ENCODE results near the gene NFATC2. TPM values are rescaled to one million over a fixed set of nuclear protein-coding genes. Genes with fewer than 3 reads are reported as not detected.
"Not testable (repeated sequence)": the region's sequence is repeated elsewhere in the genome, so short reads cannot be mapped to it uniquely, and the experiment has no call there.

The NFATC2 gene
- total RNA-seq, 1 donor = 0.36 TPM

DNA sequence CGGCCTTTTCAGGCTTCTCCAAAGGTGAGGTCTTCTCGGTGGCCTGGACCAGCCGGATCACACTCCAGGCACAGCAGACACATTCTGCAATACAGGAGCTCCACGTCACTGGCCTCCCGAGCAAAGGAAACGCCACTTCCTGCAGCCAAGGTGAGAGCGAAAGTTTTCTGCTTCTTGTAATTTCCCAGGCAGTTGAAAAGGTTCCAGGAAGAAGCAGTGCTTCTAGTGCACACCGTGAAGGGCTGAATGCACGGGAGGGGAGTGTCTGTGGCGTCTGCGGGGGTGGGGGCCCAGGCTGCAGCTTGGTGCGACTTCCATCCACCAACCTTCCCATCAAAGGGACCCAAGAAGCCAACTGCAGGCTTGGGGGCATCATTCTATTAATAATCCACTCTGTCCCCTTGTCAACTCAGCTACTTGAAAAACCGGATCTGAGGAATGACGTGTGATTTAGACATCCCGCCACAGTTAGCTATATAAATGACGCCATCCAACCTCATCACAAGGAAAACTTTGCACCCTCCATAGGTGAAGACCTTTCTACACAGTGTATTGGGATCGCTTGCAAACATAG lies 61.1 kb downstream of the NFATC2 start:
- TF ChIP-seq, protein P1, sequence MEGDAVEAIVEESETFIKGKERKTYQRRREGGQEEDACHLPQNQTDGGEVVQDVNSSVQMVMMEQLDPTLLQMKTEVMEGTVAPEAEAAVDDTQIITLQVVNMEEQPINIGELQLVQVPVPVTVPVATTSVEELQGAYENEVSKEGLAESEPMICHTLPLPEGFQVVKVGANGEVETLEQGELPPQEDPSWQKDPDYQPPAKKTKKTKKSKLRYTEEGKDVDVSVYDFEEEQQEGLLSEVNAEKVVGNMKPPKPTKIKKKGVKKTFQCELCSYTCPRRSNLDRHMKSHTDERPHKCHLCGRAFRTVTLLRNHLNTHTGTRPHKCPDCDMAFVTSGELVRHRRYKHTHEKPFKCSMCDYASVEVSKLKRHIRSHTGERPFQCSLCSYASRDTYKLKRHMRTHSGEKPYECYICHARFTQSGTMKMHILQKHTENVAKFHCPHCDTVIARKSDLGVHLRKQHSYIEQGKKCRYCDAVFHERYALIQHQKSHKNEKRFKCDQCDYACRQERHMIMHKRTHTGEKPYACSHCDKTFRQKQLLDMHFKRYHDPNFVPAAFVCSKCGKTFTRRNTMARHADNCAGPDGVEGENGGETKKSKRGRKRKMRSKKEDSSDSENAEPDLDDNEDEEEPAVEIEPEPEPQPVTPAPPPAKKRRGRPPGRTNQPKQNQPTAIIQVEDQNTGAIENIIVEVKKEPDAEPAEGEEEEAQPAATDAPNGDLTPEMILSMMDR (IDR thresholded peaks at IDR 0.05; ENCODE audit: insufficient read depth, low read length) = no peak
- no peak for DNase-seq (ENCODE audit: low read depth)

DNA sequence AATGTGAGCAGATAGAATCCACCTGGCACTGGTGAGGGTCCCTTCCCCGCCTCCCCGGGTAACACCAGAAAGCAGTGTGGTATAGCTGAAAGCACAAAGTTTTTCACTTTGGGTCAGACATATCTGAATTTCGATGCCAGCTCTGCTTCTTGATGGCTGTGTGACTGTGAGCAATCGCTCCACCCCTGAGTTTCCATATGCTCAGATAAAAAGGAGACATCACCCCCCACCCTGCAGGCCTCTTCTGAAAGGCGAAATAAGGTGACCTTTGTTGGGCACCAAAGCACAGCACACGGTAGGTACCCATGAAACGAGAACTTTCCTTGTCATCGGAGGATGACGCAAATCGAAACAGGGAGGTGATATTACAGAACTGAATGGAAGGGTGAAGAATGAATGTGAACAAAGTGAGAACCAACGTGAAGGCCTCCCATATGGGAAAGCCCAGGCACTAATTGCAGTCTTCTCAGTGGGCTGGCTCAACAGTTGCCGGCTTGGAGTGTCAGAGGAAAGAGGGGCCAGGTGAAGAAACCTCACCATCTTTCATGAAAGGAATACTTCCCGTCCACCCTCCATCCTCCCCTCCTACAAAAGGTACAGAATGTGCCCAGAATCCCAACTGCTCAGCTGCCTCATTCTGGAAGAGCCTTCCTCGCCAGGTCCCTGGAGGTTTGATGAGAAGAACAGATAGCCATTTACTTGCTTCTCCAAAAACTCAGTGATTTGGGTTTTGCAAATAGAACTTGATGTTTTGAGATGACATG lies 61.8 kb downstream of the NFATC2 start:
- DNase-seq (ENCODE audit: low read depth) = no peak
- no peak overlapping the region for H3K4me3 ChIP-seq (ENCODE audit: low read depth, low read length)
- TF ChIP-seq, protein P1 (IDR thresholded peaks at IDR 0.05; ENCODE audit: insufficient read depth, low read length) = no peak

More for the DNA sequence above, 61.1 kb downstream of the NFATC2 start:
- no peak overlapping the region for H3K4me3 ChIP-seq (ENCODE audit: low read depth, low read length)

- not testable (repeated sequence) for DNase-seq (ENCODE audit: low read depth); H3K4me3 ChIP-seq (ENCODE audit: low read depth, low read length)
These were observed 66.4 kb downstream of the NFATC2 start for GRCh38 chr20:51476106-51476505.

GRCh38 chr20:51473771-51474170 lies 68.7 kb downstream of the NFATC2 start:
- TF ChIP-seq, protein P1 (IDR thresholded peaks at IDR 0.05; ENCODE audit: insufficient read depth, low read length) = no peak
- no peak overlapping the region for H3K4me3 ChIP-seq (ENCODE audit: low read depth, low read length)
- no peak for DNase-seq (ENCODE audit: low read depth)

DNA sequence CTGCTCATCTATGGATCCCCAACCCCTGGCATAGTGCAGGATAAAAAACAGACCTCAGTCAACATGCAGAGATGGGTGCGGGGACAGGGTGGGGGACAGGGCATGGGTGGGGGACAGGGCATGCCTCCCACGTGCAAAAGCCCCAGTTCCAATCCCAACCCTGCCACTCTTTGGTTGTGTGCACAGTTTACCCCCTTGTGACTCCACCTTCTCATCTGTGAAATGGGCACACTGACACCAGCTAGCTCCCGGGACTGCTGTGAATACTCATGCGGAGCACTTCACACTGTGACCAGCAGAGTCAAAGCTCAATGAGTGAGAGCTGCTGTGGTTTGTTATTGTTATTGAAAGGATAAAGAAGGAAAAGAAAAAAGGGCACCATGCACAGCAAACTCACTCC lies 69.3 kb downstream of the NFATC2 start:
- no peak for DNase-seq (ENCODE audit: low read depth)
- TF ChIP-seq, protein P1 (IDR thresholded peaks at IDR 0.05; ENCODE audit: insufficient read depth, low read length) = no peak
- H3K4me3 ChIP-seq (ENCODE audit: low read depth, low read length) = no peak overlapping the region

DNA sequence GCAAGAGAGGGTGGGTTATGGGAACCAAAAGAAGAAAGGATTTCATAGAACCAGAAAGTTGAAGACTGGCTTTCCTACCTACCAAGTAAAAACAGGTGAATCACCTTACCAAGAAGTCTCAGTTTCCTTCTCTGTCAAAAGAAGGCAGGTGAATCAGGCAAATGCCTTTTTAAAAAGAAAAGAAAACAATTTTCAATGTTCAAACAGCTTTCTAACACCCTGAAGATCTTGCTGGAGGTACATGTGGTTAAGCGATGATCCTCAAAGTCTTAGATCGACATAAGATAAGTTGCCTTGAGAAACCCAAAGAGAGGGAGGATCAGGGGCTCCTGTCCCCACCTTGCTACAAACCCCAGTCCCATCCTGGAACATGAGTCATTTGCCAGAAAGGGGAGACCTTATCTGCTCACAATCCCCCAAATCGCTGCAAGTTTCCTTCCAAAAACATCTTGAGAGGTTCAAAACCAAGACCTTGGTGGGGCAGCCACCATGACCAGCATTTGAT lies 71.6 kb downstream of the NFATC2 start:
- no peak for DNase-seq (ENCODE audit: low read depth)
- H3K4me3 ChIP-seq (ENCODE audit: low read depth, low read length) = no peak overlapping the region
- TF ChIP-seq, protein P1 (IDR thresholded peaks at IDR 0.05; ENCODE audit: insufficient read depth, low read length) = no peak

DNA sequence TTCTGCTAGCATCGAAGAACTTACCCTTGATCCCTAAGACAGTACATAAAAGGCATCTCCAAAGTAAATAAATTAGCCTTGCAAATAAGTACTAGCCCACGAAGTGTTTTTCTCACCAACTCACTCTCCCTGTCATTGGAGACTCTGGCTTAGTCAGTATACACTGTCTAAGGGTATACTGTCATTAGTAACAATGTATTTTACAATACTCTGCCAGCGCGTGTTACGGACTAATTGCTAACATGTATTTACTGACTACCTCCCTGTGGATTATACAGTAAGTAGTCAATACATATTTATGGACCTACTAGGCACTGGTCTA lies 72.1 kb downstream of the NFATC2 start:
- DNase-seq (ENCODE audit: low read depth) = no peak
- H3K4me3 ChIP-seq (ENCODE audit: low read depth, low read length) = no peak overlapping the region
- TF ChIP-seq, protein P1 (IDR thresholded peaks at IDR 0.05; ENCODE audit: insufficient read depth, low read length) = no peak
